PC-3 (cell line): ENCODE data around the gene WWC2. TPM values are rescaled to one million over a fixed set of nuclear protein-coding genes. Genes with fewer than 3 reads are reported as not detected.

Experiments used
- ATAC-seq: fragments of 200-7000 bp; cut with Tn5 transposase; 2 replicates; pipeline ENCODE4 v1.9.1; 2020; ENCODE audit warnings: mild to moderate bottlenecking, moderate library complexity
- BruUV-seq: library from RNA; stranded (reverse); fragments of 400-500 nt; replicated peaks from 2 replicates; lab custom pipeline; 2021; lab: Mats Ljungman, UMichigan
- CTCF ChIA-PET: fragments of 300-600 bp; sonication (Branson Sonifier 250); formaldehyde crosslinking; loops from one replicate; lab custom pipeline; 2022; ENCODE audit warnings: antibody characterized with exemption; lab: Charles Lee
- POLR2A ChIA-PET: fragments of 300-600 bp; sonication (Branson Sonifier 250); formaldehyde crosslinking; loops from one replicate; lab custom pipeline; 2022; ENCODE audit warnings: antibody characterized with exemption; ENCODE audit not compliant: unreplicated experiment; lab: Charles Lee
- DNase-seq: peaks from one replicate; pipeline ENCODE4 v3.0.0-alpha.2; 2015
- H2AFZ ChIP-seq: fragments of 300-600 bp; sonication (generic); 2 replicates; pipeline ENCODE4 v1.6.0; 2016; ENCODE audit warnings: antibody characterized with exemption, low read length
- H3F3A ChIP-seq: fragments of 300-600 bp; sonication (generic); one replicate; pipeline ENCODE4 v1.6.0; 2017; ENCODE audit warnings: antibody characterized with exemption, low read length, control low read depth, mild to moderate bottlenecking; ENCODE audit not compliant: unreplicated experiment
- H3K27ac ChIP-seq: fragments of 300-600 bp; sonication (generic); 2 replicates; pipeline ENCODE4 v1.5.1; 2016; ENCODE audit warnings: mild to moderate bottlenecking, low read length
- H3K27me3 ChIP-seq: fragments of 300-600 bp; sonication (generic); 2 replicates; pipeline ENCODE4 v1.6.1; 2016; ENCODE audit warnings: low read length, mixed read lengths
- H3K36me3 ChIP-seq: fragments of 300-600 bp; sonication (generic); 2 replicates; pipeline ENCODE4 v1.6.1; 2016; ENCODE audit warnings: low read depth, mixed run types, low read length, mixed read lengths
- H3K4me1 ChIP-seq: fragments of 300-600 bp; sonication (generic); 2 replicates; pipeline ENCODE4 v1.5.1; 2016; ENCODE audit warnings: low read length; ENCODE audit not compliant: insufficient read depth
- H3K4me2 ChIP-seq: fragments of 300-600 bp; sonication (generic); 2 replicates; pipeline ENCODE4 v1.6.0; 2016; ENCODE audit warnings: low read length
- H3K4me3 ChIP-seq: fragments of 300-600 bp; sonication (generic); 2 replicates; pipeline ENCODE4 v1.5.1; 2016; ENCODE audit warnings: mild to moderate bottlenecking, low read length, mixed read lengths
- H3K79me2 ChIP-seq: fragments of 300-600 bp; sonication (generic); 2 replicates; pipeline ENCODE4 v1.6.1; 2017; ENCODE audit warnings: low read length, mixed read lengths
- H3K9ac ChIP-seq: fragments of 300-600 bp; sonication (generic); 2 replicates; pipeline ENCODE4 v1.6.0; 2016; ENCODE audit warnings: mild to moderate bottlenecking, low read length
- H3K9me2 ChIP-seq: fragments of 300-600 bp; sonication (generic); replicated peaks from 2 replicates; pipeline ENCODE4 v1.6.1; 2016; ENCODE audit warnings: mixed run types, low read length, mixed read lengths
- H3K9me3 ChIP-seq: fragments of 300-600 bp; sonication (generic); 2 replicates; pipeline ENCODE4 v1.6.1; 2016; ENCODE audit warnings: low read length, mixed read lengths
- H4K20me1 ChIP-seq: fragments of 300-600 bp; sonication (generic); 2 replicates; pipeline ENCODE4 v1.6.1; 2016; ENCODE audit warnings: low read length, mixed read lengths
- EZH2 ChIP-seq: fragments of 300-600 bp; sonication (generic); IDR thresholded peaks from one replicate; pipeline ENCODE4 v1.6.1; 2017; ENCODE audit warnings: antibody characterized with exemption, mild to moderate bottlenecking, low read length; ENCODE audit not compliant: unreplicated experiment
- EZH2phosphoT487 ChIP-seq: fragments of 300-600 bp; sonication (generic); IDR thresholded peaks from 2 replicates; pipeline ENCODE4 v1.6.1; 2018; ENCODE audit warnings: mild to moderate bottlenecking, antibody characterized with exemption, low read length, borderline replicate concordance
- intact Hi-C: fragments of 100-400 bp; cut with micrococcal nuclease; formaldehyde crosslinking; loops from 2 replicates; pipeline ENCODE4 v1.9.0; 2023
- total RNA-seq: library from RNA; depleted of rRNA; stranded (reverse); fragments of >200 nt; gene quantifications from 2 replicates; pipeline ENCODE4 v1.2.3, GENCODE V29; 2014
- TF ChIP-seq, protein P1 (sequence below): fragments of 300-600 bp; sonication (generic); conservative IDR thresholded peaks from 2 replicates; pipeline ENCODE4 v1.5.1; 2017; ENCODE audit warnings: antibody characterized with exemption, low read depth, mild to moderate bottlenecking, low read length

WWC2 gene
- total RNA-seq, 1 experiment from 2014 or later = 15.8 TPM

DNA sequence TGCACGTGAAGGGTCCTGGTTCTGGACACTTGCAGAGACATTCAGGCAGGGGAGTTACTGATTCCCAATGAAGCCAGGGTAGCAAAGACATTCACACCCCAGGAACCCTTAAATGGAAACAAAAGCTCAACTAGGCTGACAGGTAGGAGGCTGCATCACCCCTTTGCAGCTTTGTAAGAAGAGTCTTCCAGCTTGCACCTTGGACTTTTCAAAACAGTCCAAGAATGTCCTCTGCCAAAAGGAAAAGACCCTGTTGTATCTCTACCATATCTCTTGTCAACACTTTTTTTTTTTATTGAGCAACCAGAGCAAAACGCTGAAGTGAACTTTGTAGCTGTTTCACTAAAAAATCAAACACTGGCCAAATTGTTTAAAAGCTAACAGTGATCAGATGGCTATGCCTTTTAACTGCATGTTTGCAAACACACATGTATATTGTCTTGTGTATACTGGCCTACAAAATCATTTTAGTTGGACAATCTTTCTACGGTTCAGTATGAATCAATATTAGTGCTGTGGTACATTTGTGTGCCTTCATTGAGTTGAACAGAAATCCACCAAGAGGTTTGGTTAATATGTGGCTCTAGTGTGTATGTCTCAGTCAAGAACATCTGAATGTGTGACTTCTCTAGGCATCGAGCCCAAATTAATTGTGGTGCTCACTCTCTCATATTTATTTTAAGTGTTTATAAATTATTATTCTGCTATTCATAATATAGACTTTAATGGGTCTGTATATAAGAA lies 18.5 kb upstream of the WWC2 start:
- no peaks in the 10 kb centered on the region for H3F3A ChIP-seq
- H3K36me3 ChIP-seq = no peaks in the 10 kb centered on the region
- H3K9ac ChIP-seq = no peak overlapping the region
- DNase-seq = no peak
- CTCF ChIA-PET = no interaction called here
- TF ChIP-seq EZH2 (no peak), EZH2phosphoT487 (no peak)
- TF ChIP-seq, protein P1, sequence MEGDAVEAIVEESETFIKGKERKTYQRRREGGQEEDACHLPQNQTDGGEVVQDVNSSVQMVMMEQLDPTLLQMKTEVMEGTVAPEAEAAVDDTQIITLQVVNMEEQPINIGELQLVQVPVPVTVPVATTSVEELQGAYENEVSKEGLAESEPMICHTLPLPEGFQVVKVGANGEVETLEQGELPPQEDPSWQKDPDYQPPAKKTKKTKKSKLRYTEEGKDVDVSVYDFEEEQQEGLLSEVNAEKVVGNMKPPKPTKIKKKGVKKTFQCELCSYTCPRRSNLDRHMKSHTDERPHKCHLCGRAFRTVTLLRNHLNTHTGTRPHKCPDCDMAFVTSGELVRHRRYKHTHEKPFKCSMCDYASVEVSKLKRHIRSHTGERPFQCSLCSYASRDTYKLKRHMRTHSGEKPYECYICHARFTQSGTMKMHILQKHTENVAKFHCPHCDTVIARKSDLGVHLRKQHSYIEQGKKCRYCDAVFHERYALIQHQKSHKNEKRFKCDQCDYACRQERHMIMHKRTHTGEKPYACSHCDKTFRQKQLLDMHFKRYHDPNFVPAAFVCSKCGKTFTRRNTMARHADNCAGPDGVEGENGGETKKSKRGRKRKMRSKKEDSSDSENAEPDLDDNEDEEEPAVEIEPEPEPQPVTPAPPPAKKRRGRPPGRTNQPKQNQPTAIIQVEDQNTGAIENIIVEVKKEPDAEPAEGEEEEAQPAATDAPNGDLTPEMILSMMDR = no peak
- H3K4me2 ChIP-seq = no peak overlapping the region
- H2AFZ ChIP-seq = no peak overlapping the region
- H3K4me1 ChIP-seq = no peaks in the 10 kb centered on the region
- H3K4me3 ChIP-seq = no peak overlapping the region
- POLR2A ChIA-PET = no interaction called here
- H4K20me1 ChIP-seq = no peaks in the 10 kb centered on the region
- no peaks in the 10 kb centered on the region for H3K9me2 ChIP-seq
- no peaks in the 10 kb centered on the region for H3K79me2 ChIP-seq
- no peak overlapping the region for H3K27ac ChIP-seq
- no TSS peak for BruUV-seq
- intact Hi-C loops = no loop called here
- H3K9me3 ChIP-seq = no peaks in the 10 kb centered on the region
- no peak for ATAC-seq
- H3K27me3 ChIP-seq = no peaks in the 10 kb centered on the region

DNA sequence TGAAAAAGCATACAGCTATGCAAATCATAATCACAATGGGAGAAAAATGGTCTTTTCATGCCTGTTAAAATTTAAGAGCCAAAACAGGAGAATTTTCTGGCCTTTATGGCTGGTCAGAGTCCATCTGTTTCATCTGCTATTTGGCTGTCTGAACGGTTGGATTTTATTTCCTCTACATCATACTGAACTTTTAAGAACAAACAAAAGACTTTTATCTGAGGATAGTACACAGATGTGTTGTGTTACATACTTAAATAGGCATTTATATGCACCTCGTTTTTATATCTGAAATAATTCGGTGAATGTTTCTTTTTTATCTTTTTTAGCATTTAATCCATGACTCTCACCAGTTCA lies 18.0 kb upstream of the WWC2 start:
- Histone ChIP-seq H3K9me2 (no peaks in the 10 kb centered on the region), H3F3A (no peaks in the 10 kb centered on the region), H3K9me3 (no peaks in the 10 kb centered on the region), H3K36me3 (no peaks in the 10 kb centered on the region), H3K4me1 (no peaks in the 10 kb centered on the region), H3K27me3 (no peaks in the 10 kb centered on the region), H3K27ac (no peak overlapping the region), H3K4me2 (no peak overlapping the region), H3K4me3 (no peak overlapping the region), H3K9ac (no peak overlapping the region), H2AFZ (no peak overlapping the region), H4K20me1 (no peaks in the 10 kb centered on the region), H3K79me2 (no peaks in the 10 kb centered on the region)
- ChIA-PET POLR2A (no interaction called here), CTCF (no interaction called here)
- intact Hi-C loops = no loop called here
- DNase-seq = no peak
- TF ChIP-seq EZH2 (no peak), EZH2phosphoT487 (no peak)
- TF ChIP-seq, protein P1 = no peak
- no TSS peak for BruUV-seq
- no peak for ATAC-seq

DNA sequence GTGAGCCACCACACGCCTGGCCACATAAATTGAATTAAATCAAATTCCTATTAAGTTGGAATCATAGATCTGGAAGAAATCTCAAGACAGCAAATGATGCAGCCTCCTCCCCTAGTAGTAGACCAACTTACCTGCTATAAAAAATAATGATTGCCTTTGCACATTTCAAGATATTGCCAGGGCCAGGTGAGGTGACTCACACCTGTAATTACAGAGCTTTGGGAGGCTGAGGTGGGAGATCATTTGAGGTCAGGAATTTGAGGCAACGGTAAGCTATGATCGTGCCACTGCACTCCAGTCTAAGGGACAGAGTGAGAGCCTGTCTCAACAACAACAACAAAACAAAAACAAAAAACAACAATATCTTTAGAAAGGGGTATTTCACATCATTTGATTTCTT lies 17.0 kb upstream of the WWC2 start:
- H3K9ac ChIP-seq = no peak overlapping the region
- TF ChIP-seq EZH2phosphoT487 = no peak
- TF ChIP-seq EZH2 = no peak
- TF ChIP-seq, protein P1 = no peak
- H3K4me3 ChIP-seq = no peak overlapping the region
- no peaks in the 10 kb centered on the region for H3K4me1 ChIP-seq
- ChIA-PET CTCF (no interaction called here), POLR2A (no interaction called here)
- H2AFZ ChIP-seq = no peak overlapping the region
- H3K9me2 ChIP-seq = no peaks in the 10 kb centered on the region
- H3K36me3 ChIP-seq = no peaks in the 10 kb centered on the region
- no peak overlapping the region for H3K4me2 ChIP-seq
- no peak overlapping the region for H3K27ac ChIP-seq
- no peaks in the 10 kb centered on the region for H3K27me3 ChIP-seq
- no peaks in the 10 kb centered on the region for H3K9me3 ChIP-seq
- no peaks in the 10 kb centered on the region for H3K79me2 ChIP-seq
- no peak for ATAC-seq
- H3F3A ChIP-seq = no peaks in the 10 kb centered on the region
- intact Hi-C loops = no loop called here
- DNase-seq = no peak
- BruUV-seq = no TSS peak
- H4K20me1 ChIP-seq = no peaks in the 10 kb centered on the region
